ENCODE data around the gene FSHR.

- TF ChIP-seq POLR2A (IDR thresholded peaks at IDR 0.05), result no peak
- TF ChIP-seq CTCF (IDR thresholded peaks at IDR 0.05), result no peak
These were observed 10.4 kb upstream of the FSHR start for GRCh38 chr2:49164729-49165128.

All from adrenal gland (tissue), 5 donors.